Endothelial cell of umbilical vein (primary cell): ENCODE results near the gene LAMC3.

Source experiments
- EZH2 ChIP-seq: IDR thresholded peaks from 2 replicates; pipeline ENCODE4 v1.6.1; 2012; ENCODE audit warnings: borderline replicate concordance, low read depth, mild to moderate bottlenecking, moderate library complexity, low read length, inconsistent platforms; ENCODE audit not compliant: severe bottlenecking
- POLR2A ChIP-seq: IDR thresholded peaks from 2 replicates; pipeline ENCODE4 v1.6.1; 2012; ENCODE audit warnings: low read depth, mild to moderate bottlenecking, control low read depth, low read length
- POLR2AphosphoS5 ChIP-seq: IDR thresholded peaks from 2 replicates; pipeline ENCODE4 v1.6.1; 2012; ENCODE audit warnings: low read depth, mild to moderate bottlenecking, control low read depth, low read length, moderate library complexity; ENCODE audit not compliant: insufficient read depth
- TF ChIP-seq, protein P1 (sequence below), 2 donors: IDR thresholded peaks; 1 replicate in 1 of 2; 2 replicates in 1 of 2; pipeline ENCODE4 v1.5.1; 2011; ENCODE audit warnings: low read length in 2 of 2, mild to moderate bottlenecking in 2 of 2, moderate library complexity in 2 of 2, control low read depth in 1 of 2, inconsistent platforms in 1 of 2, low read depth in 1 of 2; ENCODE audit not compliant: insufficient read depth in 1 of 2; ENCODE audit errors: extremely low read depth in 1 of 2
- TF ChIP-seq, protein P2 (sequence below): IDR thresholded peaks from 2 replicates; pipeline ENCODE4 v1.6.1; 2011; ENCODE audit not compliant: insufficient read depth, insufficient read length

DNA sequence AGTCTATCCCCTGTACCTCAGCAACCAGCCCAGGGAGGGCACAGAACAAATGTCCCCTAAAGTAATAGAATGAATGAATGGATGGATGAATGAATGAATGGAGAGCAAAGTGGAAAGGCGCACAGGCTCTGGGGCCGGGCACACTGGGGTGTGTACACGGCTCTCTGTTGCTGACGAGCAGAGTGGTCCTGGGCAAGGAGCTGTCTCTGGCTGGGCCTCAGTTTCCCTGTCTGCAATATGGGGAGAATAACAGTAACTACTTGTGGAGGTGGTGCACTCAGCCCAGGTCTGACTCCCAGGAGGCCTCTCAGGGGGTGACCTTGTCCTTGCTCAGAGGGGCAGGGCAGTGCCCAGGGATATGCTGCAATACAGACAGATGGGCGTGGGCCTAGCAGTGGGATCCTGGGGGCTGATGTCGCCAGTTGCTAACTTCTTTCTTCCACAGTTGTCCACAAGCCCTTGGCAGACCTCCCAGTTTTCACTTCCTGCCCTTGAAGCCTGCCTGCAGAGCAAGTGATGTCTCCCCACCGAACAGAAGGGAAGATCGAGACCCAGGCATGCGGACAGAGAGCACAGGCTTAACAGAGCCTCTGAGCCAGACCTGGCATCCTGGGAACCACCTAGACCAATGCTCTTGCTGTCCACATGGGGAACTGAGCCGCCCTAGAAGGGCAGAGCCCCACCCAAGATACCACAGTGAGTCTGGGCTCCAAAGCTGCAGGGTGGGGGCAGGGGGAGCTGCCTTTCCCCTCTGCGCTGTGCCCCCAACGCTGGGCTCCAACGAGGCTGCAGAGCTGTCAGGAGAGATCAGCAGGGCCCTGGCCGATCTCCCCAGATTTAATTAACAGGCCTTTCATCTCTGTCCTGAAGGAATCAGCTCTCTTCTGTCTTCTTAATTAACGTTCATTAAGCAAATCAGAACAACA lies 13.6 kb upstream of the LAMC3 start:
- TF ChIP-seq, protein P1, sequence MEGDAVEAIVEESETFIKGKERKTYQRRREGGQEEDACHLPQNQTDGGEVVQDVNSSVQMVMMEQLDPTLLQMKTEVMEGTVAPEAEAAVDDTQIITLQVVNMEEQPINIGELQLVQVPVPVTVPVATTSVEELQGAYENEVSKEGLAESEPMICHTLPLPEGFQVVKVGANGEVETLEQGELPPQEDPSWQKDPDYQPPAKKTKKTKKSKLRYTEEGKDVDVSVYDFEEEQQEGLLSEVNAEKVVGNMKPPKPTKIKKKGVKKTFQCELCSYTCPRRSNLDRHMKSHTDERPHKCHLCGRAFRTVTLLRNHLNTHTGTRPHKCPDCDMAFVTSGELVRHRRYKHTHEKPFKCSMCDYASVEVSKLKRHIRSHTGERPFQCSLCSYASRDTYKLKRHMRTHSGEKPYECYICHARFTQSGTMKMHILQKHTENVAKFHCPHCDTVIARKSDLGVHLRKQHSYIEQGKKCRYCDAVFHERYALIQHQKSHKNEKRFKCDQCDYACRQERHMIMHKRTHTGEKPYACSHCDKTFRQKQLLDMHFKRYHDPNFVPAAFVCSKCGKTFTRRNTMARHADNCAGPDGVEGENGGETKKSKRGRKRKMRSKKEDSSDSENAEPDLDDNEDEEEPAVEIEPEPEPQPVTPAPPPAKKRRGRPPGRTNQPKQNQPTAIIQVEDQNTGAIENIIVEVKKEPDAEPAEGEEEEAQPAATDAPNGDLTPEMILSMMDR (IDR thresholded peaks at IDR 0.05; ENCODE audit: extremely low read depth in 1 of 2, insufficient read depth in 1 of 2, low read depth in 1 of 2, low read length in 2 of 2) = no peak
- TF ChIP-seq, protein P2, sequence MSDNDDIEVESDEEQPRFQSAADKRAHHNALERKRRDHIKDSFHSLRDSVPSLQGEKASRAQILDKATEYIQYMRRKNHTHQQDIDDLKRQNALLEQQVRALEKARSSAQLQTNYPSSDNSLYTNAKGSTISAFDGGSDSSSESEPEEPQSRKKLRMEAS = no peak
- no peak for TF ChIP-seq POLR2A
- TF ChIP-seq POLR2AphosphoS5 = no peak
- no peak for TF ChIP-seq EZH2
